OCI-LY1 (cell line): ENCODE measurements around the gene ANO4.

Experiments used
- CTCF ChIP-seq: fragments of 200-600 bp; sonication (generic), shearing (Covaris generic); IDR thresholded peaks from 2 replicates; pipeline ENCODE4 v1.5.1; 2017; ENCODE audit warnings: mild to moderate bottlenecking, antibody characterized with exemption, low read length, moderate library complexity, mixed read lengths
- EZH2 ChIP-seq: fragments of 200-600 bp; sonication (generic), shearing (Covaris generic); IDR thresholded peaks from 2 replicates; pipeline ENCODE4 v1.8.0; 2017; ENCODE audit warnings: borderline replicate concordance, mixed run types, mild to moderate bottlenecking, antibody characterized with exemption, low read length, moderate library complexity, mixed read lengths

GRCh38 chr12:100820314-100820713 is 25.7 kb downstream of the ANO4 start:
- no peak for TF ChIP-seq CTCF
- TF ChIP-seq EZH2 = no peak
